Mesothelial cell of epicardium (in vitro differentiated cells): Measurements from ENCODE around the gene MTA1. TPM values are rescaled to one million over a fixed set of nuclear protein-coding genes. Genes with fewer than 3 reads are reported as not detected.

Source experiments
- DNase-seq, 2 experiments: peaks; one replicate each; pipeline ENCODE4 v3.0.0; 2021; ENCODE audit warnings: low spot score in 2 of 2; ENCODE audit not compliant: unreplicated experiment in 2 of 2
- H3K27ac Mint-ChIP-seq: 2 replicates; pipeline ENCODE4 v1.8.0; 2021; ENCODE audit warnings: mixed read lengths
- H3K27me3 Mint-ChIP-seq: 2 replicates; pipeline ENCODE4 v1.8.0; 2021; ENCODE audit warnings: low read depth, mixed read lengths
- H3K36me3 Mint-ChIP-seq: 2 replicates; pipeline ENCODE4 v1.8.0; 2021; ENCODE audit warnings: mixed read lengths
- H3K4me1 Mint-ChIP-seq: 2 replicates; pipeline ENCODE4 v1.8.0; 2021; ENCODE audit warnings: mixed read lengths
- H3K4me3 Mint-ChIP-seq: 2 replicates; pipeline ENCODE4 v1.8.0; 2021; ENCODE audit warnings: mild to moderate bottlenecking, moderate library complexity, mixed read lengths
- H3K9me3 Mint-ChIP-seq: 2 replicates; pipeline ENCODE4 v1.8.0; 2021; ENCODE audit warnings: mixed read lengths
- total RNA-seq: library from RNA; stranded (reverse); gene quantifications from 3 replicates; pipeline ENCODE4 v1.2.1, GENCODE V29; 2021
- TF ChIP-seq, protein P1 (sequence below): fragments of 200-600 bp; sonication (generic); IDR thresholded peaks from one replicate; pipeline ENCODE4 v1.5.0; 2021; ENCODE audit warnings: antibody characterized with exemption; ENCODE audit not compliant: unreplicated experiment

MTA1 gene
- total RNA-seq, 1 donor from 2014 or later: 259 TPM

DNA sequence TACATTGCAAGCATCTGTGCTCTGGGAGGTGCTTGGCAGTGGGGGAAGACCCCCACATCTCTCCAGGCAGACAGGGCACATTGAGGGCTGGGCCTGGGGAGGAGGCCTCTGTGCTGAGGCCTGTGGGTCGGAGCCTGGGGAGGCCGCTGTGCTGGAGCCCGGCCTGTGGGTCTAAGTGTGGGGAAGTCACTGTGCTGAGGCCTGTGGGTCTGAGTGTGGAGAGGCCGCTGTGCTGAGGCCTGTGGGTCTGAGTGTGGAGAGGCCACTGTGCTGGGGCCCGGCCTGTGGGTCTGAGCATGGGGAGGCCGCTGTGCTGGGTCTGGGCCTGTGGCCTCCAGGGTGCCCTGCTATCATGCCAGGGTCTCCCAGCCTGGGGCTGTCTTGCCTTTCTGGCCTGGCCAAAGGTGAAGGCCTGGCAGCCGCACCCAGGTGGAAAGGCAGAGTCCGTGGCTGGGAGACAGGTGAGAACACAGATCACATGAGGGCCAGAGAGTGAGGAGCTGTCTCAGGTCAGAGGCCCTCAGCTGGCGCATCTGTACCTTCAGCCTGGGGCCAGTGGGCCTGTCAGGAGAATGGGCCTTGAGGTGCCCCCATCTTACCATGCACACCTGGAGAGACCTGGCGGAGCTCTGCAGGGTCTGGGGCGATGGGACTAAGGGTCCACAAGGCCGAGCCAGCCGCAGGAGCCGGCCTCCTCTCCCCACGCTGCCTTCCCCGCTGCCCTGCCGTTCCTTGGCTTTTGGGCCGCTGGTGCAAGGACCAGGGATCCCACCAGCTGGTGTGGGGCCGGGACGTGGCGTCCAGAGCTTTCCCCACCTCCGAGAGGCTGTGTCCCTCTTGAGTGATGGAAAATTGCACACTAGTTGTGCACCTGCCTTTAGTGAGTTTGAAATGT is 36.4 kb downstream of the MTA1 start:
- Mint-ChIP-seq H3K27me3 (no peaks in the 10 kb centered on the region), H3K9me3 (no peaks in the 10 kb centered on the region), H3K4me1 (no peaks in the 10 kb centered on the region), H3K27ac (no peak overlapping the region), H3K36me3 (peaks cover 20% of the 10 kb centered on the region), H3K4me3 (no peak overlapping the region)
- TF ChIP-seq, protein P1, sequence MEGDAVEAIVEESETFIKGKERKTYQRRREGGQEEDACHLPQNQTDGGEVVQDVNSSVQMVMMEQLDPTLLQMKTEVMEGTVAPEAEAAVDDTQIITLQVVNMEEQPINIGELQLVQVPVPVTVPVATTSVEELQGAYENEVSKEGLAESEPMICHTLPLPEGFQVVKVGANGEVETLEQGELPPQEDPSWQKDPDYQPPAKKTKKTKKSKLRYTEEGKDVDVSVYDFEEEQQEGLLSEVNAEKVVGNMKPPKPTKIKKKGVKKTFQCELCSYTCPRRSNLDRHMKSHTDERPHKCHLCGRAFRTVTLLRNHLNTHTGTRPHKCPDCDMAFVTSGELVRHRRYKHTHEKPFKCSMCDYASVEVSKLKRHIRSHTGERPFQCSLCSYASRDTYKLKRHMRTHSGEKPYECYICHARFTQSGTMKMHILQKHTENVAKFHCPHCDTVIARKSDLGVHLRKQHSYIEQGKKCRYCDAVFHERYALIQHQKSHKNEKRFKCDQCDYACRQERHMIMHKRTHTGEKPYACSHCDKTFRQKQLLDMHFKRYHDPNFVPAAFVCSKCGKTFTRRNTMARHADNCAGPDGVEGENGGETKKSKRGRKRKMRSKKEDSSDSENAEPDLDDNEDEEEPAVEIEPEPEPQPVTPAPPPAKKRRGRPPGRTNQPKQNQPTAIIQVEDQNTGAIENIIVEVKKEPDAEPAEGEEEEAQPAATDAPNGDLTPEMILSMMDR: no peak
- no peak for DNase-seq

DNA sequence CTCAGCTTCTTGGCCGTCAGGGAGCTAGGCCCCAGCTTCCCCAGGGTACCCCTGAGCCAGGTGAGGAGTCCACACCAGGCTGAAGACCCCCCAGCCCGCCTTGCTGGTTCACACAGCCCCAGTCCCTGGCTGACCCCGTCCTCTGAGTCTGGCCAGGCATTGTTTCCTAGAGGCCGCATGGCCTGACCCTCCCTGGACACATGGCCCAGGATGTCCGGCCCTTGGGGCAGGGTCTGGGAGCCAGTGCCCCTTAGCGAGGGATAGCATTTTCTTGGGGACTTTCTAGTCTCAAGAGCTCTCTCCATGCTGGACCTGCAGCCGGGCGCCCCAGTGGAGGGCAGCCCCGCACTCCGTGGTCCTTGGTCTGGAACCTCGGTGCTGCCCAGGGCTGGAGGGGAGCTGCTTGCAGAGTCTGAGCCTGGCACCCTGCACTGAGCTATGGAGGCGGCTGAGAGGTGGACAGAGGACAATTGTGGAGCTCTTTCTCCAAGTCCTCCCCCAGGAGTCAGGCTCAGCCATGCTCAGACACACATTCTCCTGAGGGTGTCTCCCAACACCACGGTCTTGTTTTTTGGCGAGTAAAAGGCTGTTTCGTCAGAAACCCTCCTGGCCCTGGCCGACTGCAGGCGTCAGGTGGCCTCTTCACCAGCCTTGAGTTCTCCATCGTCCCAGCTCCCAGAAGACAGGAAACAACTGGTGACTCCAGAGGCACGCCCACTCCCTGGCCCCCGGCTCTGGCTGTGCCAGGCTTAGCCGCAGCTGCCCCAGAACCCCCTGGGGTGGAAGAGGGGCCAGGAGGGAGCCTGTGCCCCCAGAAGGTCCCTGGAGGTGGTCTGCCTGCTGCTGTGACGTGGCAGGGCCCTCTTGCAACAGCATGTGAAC is 37.4 kb downstream of the MTA1 start:
- Mint-ChIP-seq H3K4me3 (no peak overlapping the region), H3K4me1 (no peaks in the 10 kb centered on the region), H3K27me3 (no peaks in the 10 kb centered on the region), H3K9me3 (no peaks in the 10 kb centered on the region), H3K27ac (no peak overlapping the region), H3K36me3 (peaks cover 24% of the 10 kb centered on the region)
- no peak for DNase-seq
- TF ChIP-seq, protein P1: no peak

DNA sequence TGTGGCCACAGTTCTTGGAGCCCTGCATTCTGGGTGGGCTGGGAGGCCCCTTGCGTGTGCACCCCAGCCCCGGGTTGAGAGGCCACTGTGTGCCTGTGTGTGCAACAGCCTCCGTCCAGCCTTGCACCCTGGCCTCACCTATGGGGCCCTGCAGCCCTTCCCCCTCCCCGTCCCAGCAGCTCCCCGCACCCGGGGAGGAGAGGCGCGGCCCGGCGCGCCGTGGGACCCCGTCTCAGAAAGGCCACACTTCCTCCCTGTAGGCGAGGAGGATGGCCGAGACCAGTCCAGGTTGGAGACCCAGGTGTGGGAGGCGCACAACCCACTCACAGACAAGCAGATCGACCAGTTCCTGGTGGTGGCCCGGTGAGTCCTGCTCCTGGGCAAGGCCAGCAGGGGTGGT is 38.4 kb downstream of the MTA1 start:
- DNase-seq: no peak
- H3K27ac Mint-ChIP-seq: no peak overlapping the region
- H3K4me1 Mint-ChIP-seq: no peaks in the 10 kb centered on the region
- H3K27me3 Mint-ChIP-seq: no peaks in the 10 kb centered on the region
- TF ChIP-seq, protein P1: no peak
- H3K9me3 Mint-ChIP-seq: no peaks in the 10 kb centered on the region
- no peak overlapping the region for H3K4me3 Mint-ChIP-seq
- H3K36me3 Mint-ChIP-seq: peaks cover 17% of the 10 kb centered on the region

DNA sequence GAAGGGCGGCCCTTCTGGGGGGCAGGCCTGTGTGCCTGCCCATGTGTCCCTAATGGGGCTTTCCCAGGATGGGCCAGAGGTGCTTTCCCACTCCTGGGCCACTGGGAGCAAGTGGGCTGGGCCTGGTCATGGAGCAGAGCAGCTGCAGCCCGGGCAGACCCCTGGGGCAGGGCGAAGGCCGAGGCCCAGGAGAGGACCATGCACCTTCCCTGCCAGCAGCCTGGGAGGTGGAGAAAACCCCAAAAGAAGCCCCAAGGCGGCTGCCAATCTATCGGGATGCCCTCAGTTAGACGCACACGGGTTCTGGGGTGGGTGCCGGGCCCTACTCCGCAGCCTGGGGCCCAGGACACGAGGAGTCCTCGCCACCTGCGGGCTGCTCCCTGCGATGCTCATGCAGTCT is 38.9 kb downstream of the MTA1 start:
- Mint-ChIP-seq H3K9me3 (no peaks in the 10 kb centered on the region), H3K4me3 (no peak overlapping the region), H3K27ac (no peak overlapping the region), H3K27me3 (no peaks in the 10 kb centered on the region), H3K4me1 (no peaks in the 10 kb centered on the region), H3K36me3 (peaks cover 15% of the 10 kb centered on the region)
- TF ChIP-seq, protein P1: no peak
- DNase-seq: no peak

DNA sequence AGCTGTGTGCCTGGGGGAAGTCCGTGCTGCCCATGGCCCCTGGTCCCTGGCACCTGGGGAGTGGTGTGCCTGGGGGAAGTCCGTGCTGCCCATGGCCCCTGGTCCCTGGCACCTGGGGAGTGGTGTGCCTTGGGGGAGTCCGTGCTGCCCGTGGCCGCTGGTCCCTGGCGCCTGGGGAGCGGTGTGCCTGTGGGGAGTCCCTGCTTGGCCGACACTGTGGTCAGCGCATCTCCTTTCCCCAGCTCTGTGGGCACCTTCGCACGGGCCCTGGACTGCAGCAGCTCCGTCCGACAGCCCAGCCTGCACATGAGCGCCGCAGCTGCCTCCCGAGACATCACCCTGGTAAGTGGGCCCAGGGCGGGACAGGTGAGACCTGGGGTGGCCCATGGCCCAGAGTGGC is 40.5 kb downstream of the MTA1 start:
- Mint-ChIP-seq H3K9me3 (no peaks in the 10 kb centered on the region), H3K36me3 (peaks cover 12% of the 10 kb centered on the region), H3K27ac (no peak overlapping the region), H3K4me3 (no peak overlapping the region), H3K4me1 (no peaks in the 10 kb centered on the region), H3K27me3 (no peaks in the 10 kb centered on the region)
- TF ChIP-seq, protein P1: no peak
- DNase-seq: no peak
